GM21381 (cell line): ENCODE measurements around the gene B3GNT5.
A peak's percentile ranks its signal among the peaks of the same experiment; 100 is the strongest.

ENCODE experiments used
- ATAC-seq: cut with Tn5 transposase; IDR thresholded peaks from one replicate; pipeline ENCODE4 v1.9.1; 2021; ENCODE audit warnings: mild to moderate bottlenecking, moderate library complexity; ENCODE audit not compliant: unreplicated experiment

The B3GNT5 gene

GRCh38 chr3:183288117-183288516, 35.1 kb downstream of the B3GNT5 start:
- no peak for ATAC-seq

GRCh38 chr3:183290216-183290615, 37.2 kb downstream of the B3GNT5 start:
- no peak for ATAC-seq

GRCh38 chr3:183291497-183292031, 38.5 kb downstream of the B3GNT5 start:
- ATAC-seq, result no peak

- ATAC-seq, result no peak
Measured at GRCh38 chr3:183293966-183294365, 40.9 kb downstream of the B3GNT5 start.

- ATAC-seq, result no peak
Measured at GRCh38 chr3:183295211-183295610, 42.2 kb downstream of the B3GNT5 start.

GRCh38 chr3:183296944-183297343, 43.9 kb downstream of the B3GNT5 start:
- ATAC-seq, result no peak

- ATAC-seq, result no peak
Measured at GRCh38 chr3:183298701-183299153, 45.7 kb downstream of the B3GNT5 start.

GRCh38 chr3:183299976-183300375, 46.9 kb downstream of the B3GNT5 start:
- ATAC-seq, result no peak

GRCh38 chr3:183300996-183301562, 48.0 kb downstream of the B3GNT5 start:
- ATAC-seq, result no peak

GRCh38 chr3:183301937-183302580, 49.0 kb downstream of the B3GNT5 start:
- no peak for ATAC-seq

- ATAC-seq, result no peak
Measured at GRCh38 chr3:183303690-183304089, 50.6 kb downstream of the B3GNT5 start.

GRCh38 chr3:183306798-183307671, 54.0 kb downstream of the B3GNT5 start:
- peak; percentile 86 for ATAC-seq

GRCh38 chr3:183307749-183308148, 54.7 kb downstream of the B3GNT5 start:
- ATAC-seq, result no peak

- no peak for ATAC-seq
Measured at GRCh38 chr3:183308751-183309150, 55.7 kb downstream of the B3GNT5 start.

- no peak for ATAC-seq
Measured at GRCh38 chr3:183309276-183309675, 56.2 kb downstream of the B3GNT5 start.

- ATAC-seq, result no peak
Measured at GRCh38 chr3:183310936-183311335, 57.9 kb downstream of the B3GNT5 start.

- no peak for ATAC-seq
Measured at GRCh38 chr3:183312433-183312832, 59.4 kb downstream of the B3GNT5 start.

- no peak for ATAC-seq
Measured at GRCh38 chr3:183313351-183313750, 60.3 kb downstream of the B3GNT5 start.

- no peak for ATAC-seq
Measured at GRCh38 chr3:183313764-183314163, 60.7 kb downstream of the B3GNT5 start.

- ATAC-seq, result no peak
Measured at GRCh38 chr3:183315739-183316138, 62.7 kb downstream of the B3GNT5 start.

GRCh38 chr3:183317271-183317670, 64.2 kb downstream of the B3GNT5 start:
- ATAC-seq, result no peak
